ENCODE data around the gene PROX1. TPM values are rescaled to one million over a fixed set of nuclear protein-coding genes. Genes with fewer than 3 reads are reported as not detected.

The PROX1 gene
- polyA plus RNA-seq, 3 donors: 0.07 TPM; not detected in 2

- H3K9me3 ChIP-seq (replicated peaks in 1 of 2; ENCODE audit: control insufficient read depth in 1 of 2, insufficient read depth in 1 of 2, low read length in 2 of 2): no peaks in the 10 kb centered on the region
- H3K4me2 ChIP-seq (replicated peaks; ENCODE audit: extremely low read depth, low read length, poor library complexity, severe bottlenecking): no peak overlapping the region
- no peak overlapping the region for H2AFZ ChIP-seq (ENCODE audit: insufficient read depth, low read depth, low read length, poor library complexity, severe bottlenecking)
- Mint-ChIP-seq H3K9me3 (peaks cover 0 to 5% (median 0%) of the 10 kb centered on the region in 7 donors), H3K27ac (no peak overlapping the region), H3K27me3 (ENCODE audit: low read depth in 3 of 3) (peaks cover 0 to 2% (median 0%) of the 10 kb centered on the region in 3 donors), H3K4me1 (no peaks in the 10 kb centered on the region), H3K4me3 (no peak overlapping the region), H3K36me3 (no peaks in the 10 kb centered on the region)
- H3K4me3 ChIP-seq (replicated peaks in 1 of 3; ENCODE audit: low read depth in 2 of 3, low read length in 3 of 3): no peak overlapping the region
- TF ChIP-seq, protein P1, sequence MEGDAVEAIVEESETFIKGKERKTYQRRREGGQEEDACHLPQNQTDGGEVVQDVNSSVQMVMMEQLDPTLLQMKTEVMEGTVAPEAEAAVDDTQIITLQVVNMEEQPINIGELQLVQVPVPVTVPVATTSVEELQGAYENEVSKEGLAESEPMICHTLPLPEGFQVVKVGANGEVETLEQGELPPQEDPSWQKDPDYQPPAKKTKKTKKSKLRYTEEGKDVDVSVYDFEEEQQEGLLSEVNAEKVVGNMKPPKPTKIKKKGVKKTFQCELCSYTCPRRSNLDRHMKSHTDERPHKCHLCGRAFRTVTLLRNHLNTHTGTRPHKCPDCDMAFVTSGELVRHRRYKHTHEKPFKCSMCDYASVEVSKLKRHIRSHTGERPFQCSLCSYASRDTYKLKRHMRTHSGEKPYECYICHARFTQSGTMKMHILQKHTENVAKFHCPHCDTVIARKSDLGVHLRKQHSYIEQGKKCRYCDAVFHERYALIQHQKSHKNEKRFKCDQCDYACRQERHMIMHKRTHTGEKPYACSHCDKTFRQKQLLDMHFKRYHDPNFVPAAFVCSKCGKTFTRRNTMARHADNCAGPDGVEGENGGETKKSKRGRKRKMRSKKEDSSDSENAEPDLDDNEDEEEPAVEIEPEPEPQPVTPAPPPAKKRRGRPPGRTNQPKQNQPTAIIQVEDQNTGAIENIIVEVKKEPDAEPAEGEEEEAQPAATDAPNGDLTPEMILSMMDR (IDR thresholded peaks at IDR 0.05): no peak
- no peaks in the 10 kb centered on the region for H3K79me2 ChIP-seq (ENCODE audit: insufficient read depth, low read length)
- intact Hi-C loops (cut with micrococcal nuclease): no loop called here
- H3K27ac ChIP-seq (ENCODE audit: low read depth in 1 of 2, low read length in 2 of 2): no peak overlapping the region
- H3K27me3 ChIP-seq (ENCODE audit: control insufficient read depth in 2 of 2, insufficient read depth in 2 of 2, low read length in 2 of 2): no peaks in the 10 kb centered on the region
- H3K4me1 ChIP-seq (ENCODE audit: control insufficient read depth in 1 of 2, insufficient read depth in 2 of 2, low read length in 2 of 2): no peaks in the 10 kb centered on the region
- H3K36me3 ChIP-seq (replicated peaks in 1 of 2; ENCODE audit: control insufficient read depth in 1 of 2, insufficient read depth in 2 of 2, low read length in 2 of 2): no peaks in the 10 kb centered on the region
- 100% methylated on average over 1 of the region's 8 CpGs for WGBS (ENCODE audit: insufficient coverage)
- no peak for DNase-seq
- H4K20me1 ChIP-seq (ENCODE audit: insufficient read depth, low read length): no peaks in the 10 kb centered on the region
- no peak overlapping the region for H3K9ac ChIP-seq (ENCODE audit: insufficient read depth, low read length, poor library complexity, severe bottlenecking)
Observed at GRCh38 chr1:213956295-213956770, 31.4 kb upstream of the PROX1 start.

GRCh38 chr1:213958346-213958745, 29.4 kb upstream of the PROX1 start:
- no peak for DNase-seq
- no peak overlapping the region for H3K9ac ChIP-seq (ENCODE audit: insufficient read depth, low read length, poor library complexity, severe bottlenecking)
- no peak overlapping the region for H2AFZ ChIP-seq (ENCODE audit: insufficient read depth, low read depth, low read length, poor library complexity, severe bottlenecking)
- no peak overlapping the region for H3K4me3 Mint-ChIP-seq
- H3K27me3 ChIP-seq (ENCODE audit: control insufficient read depth in 2 of 2, insufficient read depth in 2 of 2, low read length in 2 of 2): no peaks in the 10 kb centered on the region
- H4K20me1 ChIP-seq (ENCODE audit: insufficient read depth, low read length): no peaks in the 10 kb centered on the region
- no peak overlapping the region for H3K4me2 ChIP-seq (replicated peaks; ENCODE audit: extremely low read depth, low read length, poor library complexity, severe bottlenecking)
- TF ChIP-seq, protein P1 (IDR thresholded peaks at IDR 0.05): no peak
- intact Hi-C loops (cut with micrococcal nuclease): no loop called here
- H3K36me3 ChIP-seq (replicated peaks in 1 of 2; ENCODE audit: control insufficient read depth in 1 of 2, insufficient read depth in 2 of 2, low read length in 2 of 2): no peaks in the 10 kb centered on the region
- H3K4me3 ChIP-seq (replicated peaks in 1 of 3; ENCODE audit: low read depth in 2 of 3, low read length in 3 of 3): no peak overlapping the region
- peaks cover 0 to 2% (median 1%) of the 10 kb centered on the region in 3 donors for H3K27me3 Mint-ChIP-seq (ENCODE audit: low read depth in 3 of 3)
- no peak overlapping the region for H3K27ac ChIP-seq (ENCODE audit: low read depth in 1 of 2, low read length in 2 of 2)
- H3K4me1 ChIP-seq (ENCODE audit: control insufficient read depth in 1 of 2, insufficient read depth in 2 of 2, low read length in 2 of 2): no peaks in the 10 kb centered on the region
- no peaks in the 10 kb centered on the region for H3K79me2 ChIP-seq (ENCODE audit: insufficient read depth, low read length)
- no peak overlapping the region for H3K27ac Mint-ChIP-seq
- H3K36me3 Mint-ChIP-seq: no peaks in the 10 kb centered on the region
- 88% methylated on average over 1 of the region's 2 CpGs for WGBS (ENCODE audit: insufficient coverage)
- no peaks in the 10 kb centered on the region for H3K4me1 Mint-ChIP-seq
- H3K9me3 ChIP-seq (replicated peaks in 1 of 2; ENCODE audit: control insufficient read depth in 1 of 2, insufficient read depth in 1 of 2, low read length in 2 of 2): no peaks in the 10 kb centered on the region
- H3K9me3 Mint-ChIP-seq: peaks cover 0 to 3% (median 0%) of the 10 kb centered on the region in 7 donors

All from CD14-positive monocyte (primary cell).